ENCODE data around the gene TIRAP. TPM values are rescaled to one million over a fixed set of nuclear protein-coding genes. Genes with fewer than 3 reads are reported as not detected.

TIRAP gene
- total and polyA plus RNA-seq, 9 of the 15 experiments (the other 6 are each of a cell fraction or from before 2014, with no cell fraction given) = 0.60 to 8.7 (median 3.7) TPM

DNA sequence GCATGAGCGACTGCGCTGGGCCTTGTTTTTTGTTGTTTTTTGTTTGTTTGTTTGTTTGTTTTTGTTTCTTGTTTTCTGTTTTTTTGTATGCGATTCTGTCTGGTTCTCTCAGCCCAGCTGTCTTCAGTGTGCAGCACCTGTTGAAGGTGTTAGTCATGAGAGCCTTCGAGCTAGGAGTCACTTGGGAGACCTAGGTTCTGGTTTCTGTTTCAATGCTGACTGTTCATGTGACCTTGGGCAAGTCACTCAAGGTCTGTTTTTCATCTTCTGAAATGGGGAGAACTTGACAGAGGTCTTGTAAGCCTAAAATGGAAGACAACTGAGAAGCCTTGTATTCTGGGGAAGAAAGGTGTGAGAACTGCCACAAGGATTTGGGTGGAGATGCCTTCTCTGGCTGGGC, 22.8 kb downstream of the TIRAP start:
- Histone ChIP-seq H3K9me3 (replicated peaks; ENCODE audit: control insufficient read depth, insufficient read depth, low read depth, low read length) (no peaks in the 10 kb centered on the region), H3K4me2 (ENCODE audit: insufficient read depth, low read length) (no peak overlapping the region), H3K27me3 (ENCODE audit: control insufficient read depth in 2 of 2, insufficient read depth in 2 of 2, low read length in 2 of 2) (no peaks in the 10 kb centered on the region; a peak in 1 of 5 replicates), H3K9me1 (ENCODE audit: control insufficient read depth, insufficient read depth, low read length) (no peaks in the 10 kb centered on the region), H3K79me2 (ENCODE audit: control insufficient read depth, insufficient read depth, low read length) (peaks cover 12% of the 10 kb centered on the region; the same call in 2 of the 3 replicates), H3K9ac (ENCODE audit: insufficient read depth in 1 of 2, low read depth in 2 of 2, low read length in 2 of 2) (no peak overlapping the region), H3K36me3 (ENCODE audit: control insufficient read depth, insufficient read depth, low read length) (peaks cover 8% of the 10 kb centered on the region; the same call in 2 of the 3 replicates), H3K4me3 (no peak overlapping the region), H4K20me1 (replicated peaks; ENCODE audit: control insufficient read depth, insufficient read depth, low read length) (no peaks in the 10 kb centered on the region; the same call in 1 of the 2 replicates), H3K4me1 (replicated peaks in 1 of 2; ENCODE audit: control insufficient read depth in 2 of 2, insufficient read depth in 2 of 2, low read length in 2 of 2) (peaks cover 4 to 11% of the 10 kb centered on the region in 2 experiments; a peak in 3 of 5 replicates), H2AFZ (ENCODE audit: low read depth, low read length) (no peak overlapping the region), H3K27ac (ENCODE audit: extremely low read depth, low read depth, low read length) (no peak overlapping the region)
- WGBS (ENCODE audit: insufficient coverage, low coverage, missing lambda C conversion rate) = 92% methylated on average over 4 of the region's 4 CpGs
- POLR2A ChIA-PET = interaction anchor here (0.6 kb wide), 1 partner anchor 184 kb away, joined by 3 read pairs; no protein-coding TSS in a partner anchor
- no peak for ATAC-seq
- CTCF ChIA-PET (ENCODE audit: low intra/inter-chr PET ratio) = no interaction called here
- in situ Hi-C loops (cut with MboI) = loop anchor here (25.0 kb wide), 2 partner anchors 107 to 682 kb away; no protein-coding TSS in a partner anchor
- no TSS peak for BruUV-seq (replicated peaks)
- no peak for TF ChIP-seq SRSF3 (IDR thresholded peaks at IDR 0.05; ENCODE audit: insufficient read depth, low read length)
- no peak for TF ChIP-seq DDX20 (tag; IDR thresholded peaks at IDR 0.05; ENCODE audit: low read depth)
- TF ChIP-seq, protein P1, sequence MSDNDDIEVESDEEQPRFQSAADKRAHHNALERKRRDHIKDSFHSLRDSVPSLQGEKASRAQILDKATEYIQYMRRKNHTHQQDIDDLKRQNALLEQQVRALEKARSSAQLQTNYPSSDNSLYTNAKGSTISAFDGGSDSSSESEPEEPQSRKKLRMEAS (CRISPR knock-in tag; IDR thresholded peaks at IDR 0.05) = no peak
- no peak for TF ChIP-seq BDP1 (IDR thresholded peaks at IDR 0.05; ENCODE audit: insufficient read depth, insufficient read length)
- TF ChIP-seq PPARD (CRISPR knock-in tag; IDR thresholded peaks at IDR 0.05) = no peak
- TF ChIP-seq C11orf30 (IDR thresholded peaks at IDR 0.05; ENCODE audit: low read depth) = no peak
- no peak for TF ChIP-seq RBM34 (IDR thresholded peaks at IDR 0.05; ENCODE audit: borderline replicate concordance, insufficient read depth, low read length)
- TF ChIP-seq SAP30 (IDR thresholded peaks at IDR 0.05; ENCODE audit: borderline replicate concordance, insufficient read depth, low read depth, low read length, poor library complexity, severe bottlenecking) = no peak
- TF ChIP-seq MAZ (CRISPR knock-in tag; conservative IDR thresholded peaks at IDR 0.05 in 1 of 2, IDR thresholded peaks at IDR 0.05 in 1 of 2) = no peak
- no peak for TF ChIP-seq KAT8 (IDR thresholded peaks at IDR 0.05; ENCODE audit: low read depth)
- TF ChIP-seq CBFB (CRISPR knock-in tag; IDR thresholded peaks at IDR 0.05) = no peak
- no peak for TF ChIP-seq ATF1 (CRISPR knock-in tag; IDR thresholded peaks at IDR 0.05)
- no peak for TF ChIP-seq ATF1 (tag; IDR thresholded peaks at IDR 0.05)
- no peak for TF ChIP-seq ARNT (IDR thresholded peaks at IDR 0.05)
- no peak for TF ChIP-seq MAFG (tag; conservative IDR thresholded peaks at IDR 0.05)
- no peak for TF ChIP-seq HES1 (IDR thresholded peaks at IDR 0.05; ENCODE audit: low read depth)
- TF ChIP-seq CHCHD3 (CRISPR knock-in tag; IDR thresholded peaks at IDR 0.05) = no peak
- TF ChIP-seq, protein P2, sequence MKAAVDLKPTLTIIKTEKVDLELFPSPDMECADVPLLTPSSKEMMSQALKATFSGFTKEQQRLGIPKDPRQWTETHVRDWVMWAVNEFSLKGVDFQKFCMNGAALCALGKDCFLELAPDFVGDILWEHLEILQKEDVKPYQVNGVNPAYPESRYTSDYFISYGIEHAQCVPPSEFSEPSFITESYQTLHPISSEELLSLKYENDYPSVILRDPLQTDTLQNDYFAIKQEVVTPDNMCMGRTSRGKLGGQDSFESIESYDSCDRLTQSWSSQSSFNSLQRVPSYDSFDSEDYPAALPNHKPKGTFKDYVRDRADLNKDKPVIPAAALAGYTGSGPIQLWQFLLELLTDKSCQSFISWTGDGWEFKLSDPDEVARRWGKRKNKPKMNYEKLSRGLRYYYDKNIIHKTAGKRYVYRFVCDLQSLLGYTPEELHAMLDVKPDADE (conservative IDR thresholded peaks at IDR 0.05; ENCODE audit: control insufficient read depth, low read depth, low read length) = no peak
- intact Hi-C loops (cut with micrococcal nuclease) = loop anchor here (5.0 kb wide), 2 partner anchors 383 to 412 kb away; no protein-coding TSS in a partner anchor
- no peak for DNase-seq (ENCODE audit: extremely low read depth in 1 of 4, low spot score in 3 of 4)
- FAIRE-seq = no peak

All from K562 (cell line).